ENCODE data around the gene COL2A1. TPM values are rescaled to one million over a fixed set of nuclear protein-coding genes. Genes with fewer than 3 reads are reported as not detected.

The COL2A1 gene
- total RNA-seq, 1 donor from 2014 or later: not detected

- no peak for DNase-seq (ENCODE audit: low read depth in 2 of 2)
Measured at GRCh38 chr12:47990351-47991105, 13.7 kb downstream of the COL2A1 start.

GRCh38 chr12:47989666-47990065 is 14.6 kb downstream of the COL2A1 start:
- no peak for DNase-seq (ENCODE audit: low read depth in 2 of 2)

GRCh38 chr12:47989023-47989417 is 15.3 kb downstream of the COL2A1 start:
- DNase-seq (ENCODE audit: low read depth in 2 of 2): no peak

- DNase-seq (ENCODE audit: low read depth in 2 of 2): no peak
Measured at GRCh38 chr12:47988073-47989022, 15.9 kb downstream of the COL2A1 start.

- DNase-seq (ENCODE audit: low read depth in 2 of 2): no peak
Measured at GRCh38 chr12:47987411-47988072, 16.7 kb downstream of the COL2A1 start.

GRCh38 chr12:47986832-47987231 is 17.4 kb downstream of the COL2A1 start:
- no peak for DNase-seq (ENCODE audit: low read depth in 2 of 2)

GRCh38 chr12:47986291-47986660 is 18.0 kb downstream of the COL2A1 start:
- no peak for DNase-seq (ENCODE audit: low read depth in 2 of 2)

- no peak for DNase-seq (ENCODE audit: low read depth in 2 of 2)
Measured at GRCh38 chr12:47985596-47986290, 18.5 kb downstream of the COL2A1 start.

- DNase-seq (ENCODE audit: low read depth in 2 of 2): no peak
Measured at GRCh38 chr12:47984331-47984801, 19.9 kb downstream of the COL2A1 start.

- DNase-seq (ENCODE audit: low read depth in 2 of 2): no peak
Measured at GRCh38 chr12:47983541-47984115, 20.6 kb downstream of the COL2A1 start.

- no peak for DNase-seq (ENCODE audit: low read depth in 2 of 2)
Measured at GRCh38 chr12:47982770-47983169, 21.5 kb downstream of the COL2A1 start.

- no peak for DNase-seq (ENCODE audit: low read depth in 2 of 2)
Measured at GRCh38 chr12:47982311-47982710, 22.0 kb downstream of the COL2A1 start.

- no peak for DNase-seq (ENCODE audit: low read depth in 2 of 2)
Measured at GRCh38 chr12:47981496-47982260, 22.6 kb downstream of the COL2A1 start.

- DNase-seq (ENCODE audit: low read depth in 2 of 2): no peak
Measured at GRCh38 chr12:47980779-47981495, 23.3 kb downstream of the COL2A1 start.

- no peak for DNase-seq (ENCODE audit: low read depth in 2 of 2)
Measured at GRCh38 chr12:47980197-47980596, 24.1 kb downstream of the COL2A1 start.

GRCh38 chr12:47979686-47980085 is 24.6 kb downstream of the COL2A1 start:
- no peak for DNase-seq (ENCODE audit: low read depth in 2 of 2)

GRCh38 chr12:47979166-47979565 is 25.1 kb downstream of the COL2A1 start:
- no peak for DNase-seq (ENCODE audit: low read depth in 2 of 2)

GRCh38 chr12:47978598-47978873 is 25.7 kb downstream of the COL2A1 start:
- no peak for DNase-seq (ENCODE audit: low read depth in 2 of 2)

- no peak for DNase-seq (ENCODE audit: low read depth in 2 of 2)
Measured at GRCh38 chr12:47977772-47978597, 26.3 kb downstream of the COL2A1 start.

Measured in lung microvascular endothelial cell (primary cell).